Left lung (tissue), 10 donors: Measurements from ENCODE around the gene SKOR2. TPM values are rescaled to one million over a fixed set of nuclear protein-coding genes. Genes with fewer than 3 reads are reported as not detected.

ENCODE experiments used
- ATAC-seq: fragments of 200-7000 bp; cut with Tn5 transposase; one replicate; pipeline ENCODE4 v1.9.1; 2020; ENCODE audit warnings: moderate library complexity
- DNase-seq, 4 donors: peaks; one replicate each; pipeline ENCODE4 v3.0.0-alpha.2; 2013 to 2020
- H3K27ac ChIP-seq, 2 donors: fragments of 200-600 bp; sonication (generic) in 1 of 2; one replicate each; pipeline versions ENCODE4 v1.5.0 to v1.8.0; 2020 to 2021
- H3K27me3 ChIP-seq, 2 donors: fragments of 200-600 bp; sonication (generic) in 1 of 2; one replicate each; pipeline versions ENCODE4 v1.5.0 to v1.8.0; 2020 to 2021
- H3K36me3 ChIP-seq, 2 donors: fragments of 200-600 bp; sonication (generic) in 1 of 2; one replicate each; pipeline versions ENCODE4 v1.5.0 to v1.8.0; 2020 to 2021
- H3K4me1 ChIP-seq, 2 donors: fragments of 200-600 bp; one replicate each; pipeline ENCODE4 v1.8.0; 2021
- H3K4me3 ChIP-seq, 2 donors: fragments of 200-600 bp; sonication (generic) in 1 of 2; one replicate each; pipeline versions ENCODE4 v1.5.0 to v1.8.0; 2020 to 2021; ENCODE audit warnings: mild to moderate bottlenecking in 1 of 2
- H3K9me3 ChIP-seq, 2 donors: fragments of 200-600 bp; sonication (generic) in 1 of 2; one replicate each; pipeline versions ENCODE4 v1.5.0 to v1.8.0; 2020 to 2021
- intact Hi-C, 2 donors: fragments of 100-400 bp; cut with DNase I; formaldehyde crosslinking; loops; one replicate each; pipeline versions ENCODE4 v1.11.2 to v1.14.2; 2022
- polyA plus RNA-seq, 6 donors: library from polyadenylated mRNA; unstranded; fragments of 120-200 nt; gene quantifications; one replicate each; pipeline ENCODE4 v1.2.1, GENCODE V29; 2013; ENCODE audit not compliant: insufficient read length in 6 of 6
- total RNA-seq, 2 donors: library from RNA; stranded (reverse); fragmentation: NEBNext Ultra II Directional; extraction: Animal tissue kit (Norgen Biotek cat#: 25700); gene quantifications; one replicate each; pipeline ENCODE4 v1.2.1, GENCODE V29; 2021
- TF ChIP-seq, protein P1 (sequence below), 2 donors: fragments of 200-600 bp; sonication (generic) in 1 of 2; IDR thresholded peaks; one replicate each; pipeline versions ENCODE4 v1.5.0 to v1.8.0; 2021; ENCODE audit warnings: antibody characterized with exemption in 2 of 2
- donor health status: DM: no; HTN: yes; CAD: no.
- donor health status: DM: no; HTN: no; CAD: no.

The SKOR2 gene
- total and polyA plus RNA-seq, 8 donors: 0.11 TPM; not detected in 7

DNA sequence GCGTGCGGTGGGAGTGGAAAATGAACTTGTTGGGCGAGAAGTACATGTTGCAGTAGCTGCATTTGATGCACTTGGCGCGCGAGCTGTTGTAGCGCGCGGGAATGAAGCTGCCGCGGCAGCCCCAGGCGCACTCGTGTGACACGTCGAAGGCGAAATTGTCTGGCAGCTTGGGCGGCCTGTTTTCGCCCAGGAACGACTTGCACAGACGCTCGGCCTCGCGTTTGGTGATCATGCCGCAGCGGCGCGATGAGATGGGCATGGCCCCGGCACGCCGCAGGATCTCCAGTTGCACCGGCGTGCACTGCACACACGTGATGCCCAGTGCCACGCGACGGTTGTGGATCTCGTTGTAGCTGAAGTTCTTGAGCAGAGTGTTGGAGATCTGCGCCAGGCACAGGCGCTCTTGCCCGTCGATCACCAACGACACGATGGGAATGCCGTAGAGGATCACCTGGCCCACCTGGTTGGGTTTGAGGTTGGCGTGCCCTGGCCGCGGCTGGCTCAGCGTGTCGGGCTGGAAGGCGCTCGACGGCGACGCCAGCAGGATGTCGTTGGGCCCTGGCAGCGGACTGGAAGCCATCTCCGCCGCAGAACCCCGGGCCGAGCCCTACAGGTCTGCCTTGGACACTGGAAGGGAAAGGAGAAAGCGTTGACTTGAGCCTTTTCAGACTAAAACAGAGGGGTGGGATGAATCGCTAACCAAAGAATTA is 2.7 kb downstream of the SKOR2 start:
- H3K27me3 ChIP-seq: peaks cover 92 to 100% of the 10 kb centered on the region in 2 donors
- H3K4me1 ChIP-seq: peaks cover 0 to 4% of the 10 kb centered on the region in 2 donors
- DNase-seq (no peak), ATAC-seq (no peak)
- TF ChIP-seq, protein P1, sequence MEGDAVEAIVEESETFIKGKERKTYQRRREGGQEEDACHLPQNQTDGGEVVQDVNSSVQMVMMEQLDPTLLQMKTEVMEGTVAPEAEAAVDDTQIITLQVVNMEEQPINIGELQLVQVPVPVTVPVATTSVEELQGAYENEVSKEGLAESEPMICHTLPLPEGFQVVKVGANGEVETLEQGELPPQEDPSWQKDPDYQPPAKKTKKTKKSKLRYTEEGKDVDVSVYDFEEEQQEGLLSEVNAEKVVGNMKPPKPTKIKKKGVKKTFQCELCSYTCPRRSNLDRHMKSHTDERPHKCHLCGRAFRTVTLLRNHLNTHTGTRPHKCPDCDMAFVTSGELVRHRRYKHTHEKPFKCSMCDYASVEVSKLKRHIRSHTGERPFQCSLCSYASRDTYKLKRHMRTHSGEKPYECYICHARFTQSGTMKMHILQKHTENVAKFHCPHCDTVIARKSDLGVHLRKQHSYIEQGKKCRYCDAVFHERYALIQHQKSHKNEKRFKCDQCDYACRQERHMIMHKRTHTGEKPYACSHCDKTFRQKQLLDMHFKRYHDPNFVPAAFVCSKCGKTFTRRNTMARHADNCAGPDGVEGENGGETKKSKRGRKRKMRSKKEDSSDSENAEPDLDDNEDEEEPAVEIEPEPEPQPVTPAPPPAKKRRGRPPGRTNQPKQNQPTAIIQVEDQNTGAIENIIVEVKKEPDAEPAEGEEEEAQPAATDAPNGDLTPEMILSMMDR (IDR thresholded peaks at IDR 0.05): no peak
- no peaks in the 10 kb centered on the region for H3K9me3 ChIP-seq
- no peaks in the 10 kb centered on the region for H3K36me3 ChIP-seq
- intact Hi-C loops: no loop called here
- H3K27ac ChIP-seq: no peak overlapping the region
- H3K4me3 ChIP-seq: no peak overlapping the region

- ATAC-seq (no peak), DNase-seq (no peak)
- H3K9me3 ChIP-seq: no peaks in the 10 kb centered on the region
- H3K4me1 ChIP-seq: peaks cover 0 to 4% of the 10 kb centered on the region in 2 donors
- no peak overlapping the region for H3K4me3 ChIP-seq
- no peak overlapping the region for H3K27ac ChIP-seq
- intact Hi-C loops: no loop called here
- peaks cover 92 to 100% of the 10 kb centered on the region in 2 donors for H3K27me3 ChIP-seq
- TF ChIP-seq, protein P1 (IDR thresholded peaks at IDR 0.05): no peak
- no peaks in the 10 kb centered on the region for H3K36me3 ChIP-seq
Measured at GRCh38 chr18:47248115-47248603, 3.3 kb downstream of the SKOR2 start.

DNA sequence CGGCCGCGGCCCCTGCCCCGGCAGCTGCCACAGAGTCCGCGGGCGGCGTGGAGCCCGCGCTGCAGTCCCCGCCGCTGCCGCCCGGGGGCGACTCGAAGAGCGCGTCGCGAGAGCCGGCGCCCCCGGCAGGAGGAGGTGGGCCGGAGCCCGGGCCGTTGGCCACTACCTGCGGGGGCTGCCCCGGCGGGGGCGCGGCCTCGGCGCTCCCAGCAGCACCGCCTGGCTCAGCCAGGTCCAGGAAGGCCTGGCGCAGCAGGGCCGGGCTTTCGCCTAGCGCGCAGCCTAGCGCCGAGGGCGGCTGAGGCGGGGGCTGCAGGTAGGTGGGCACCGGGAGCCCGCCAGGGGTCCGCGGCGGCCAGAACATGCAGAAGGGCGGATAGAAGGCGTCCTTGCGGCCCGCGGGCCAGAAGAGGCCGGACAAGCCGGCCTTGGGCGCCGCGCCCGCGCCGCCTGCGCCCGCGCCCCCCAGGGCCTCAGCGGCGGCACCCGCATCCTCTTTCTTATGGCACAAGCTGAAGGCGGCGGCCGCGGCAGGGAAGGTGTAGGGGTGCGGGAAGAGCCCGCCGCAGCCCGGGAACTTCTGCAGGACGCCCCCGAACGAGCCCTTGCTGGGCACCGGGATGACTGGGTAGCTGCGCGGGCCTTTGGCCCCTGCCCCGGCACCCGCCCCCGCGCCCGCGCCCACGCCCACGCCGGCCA is 3.9 kb downstream of the SKOR2 start:
- intact Hi-C loops: no loop called here
- peak; percentile 57 for ATAC-seq
- Histone ChIP-seq H3K4me1 (peaks cover 0 to 4% of the 10 kb centered on the region in 2 donors), H3K36me3 (no peaks in the 10 kb centered on the region), H3K27ac (no peak overlapping the region), H3K9me3 (no peaks in the 10 kb centered on the region), H3K27me3 (peaks cover 91 to 100% of the 10 kb centered on the region in 2 donors), H3K4me3 (no peak overlapping the region)
- no peak for DNase-seq
- TF ChIP-seq, protein P1 (IDR thresholded peaks at IDR 0.05): peak; percentile 22 to 28

- intact Hi-C loops: no loop called here
- no peak overlapping the region for H3K4me3 ChIP-seq
Measured at GRCh38 chr18:47247036-47247415, 4.4 kb downstream of the SKOR2 start.

More at GRCh38 chr18:47247036-47247415, 4.4 kb downstream of the SKOR2 start:
- Histone ChIP-seq H3K4me1 (peaks cover 0 to 4% of the 10 kb centered on the region in 2 donors), H3K9me3 (no peaks in the 10 kb centered on the region), H3K36me3 (no peaks in the 10 kb centered on the region), H3K27ac (no peak overlapping the region), H3K27me3 (peaks cover 86 to 100% of the 10 kb centered on the region in 2 donors)
- ATAC-seq: no peak
- no peak for DNase-seq
- TF ChIP-seq, protein P1 (IDR thresholded peaks at IDR 0.05): no peak
